GM21737 (cell line): ENCODE measurements around the gene MSMO1.
"Not testable (repeated sequence)": the region's sequence is repeated elsewhere in the genome, so short reads cannot be mapped to it uniquely, and the experiment has no call there.

ENCODE experiments used
- ATAC-seq: cut with Tn5 transposase; IDR thresholded peaks from one replicate; pipeline ENCODE4 v1.9.1; 2021; ENCODE audit warnings: mild to moderate bottlenecking, moderate library complexity; ENCODE audit not compliant: unreplicated experiment

The MSMO1 gene

DNA sequence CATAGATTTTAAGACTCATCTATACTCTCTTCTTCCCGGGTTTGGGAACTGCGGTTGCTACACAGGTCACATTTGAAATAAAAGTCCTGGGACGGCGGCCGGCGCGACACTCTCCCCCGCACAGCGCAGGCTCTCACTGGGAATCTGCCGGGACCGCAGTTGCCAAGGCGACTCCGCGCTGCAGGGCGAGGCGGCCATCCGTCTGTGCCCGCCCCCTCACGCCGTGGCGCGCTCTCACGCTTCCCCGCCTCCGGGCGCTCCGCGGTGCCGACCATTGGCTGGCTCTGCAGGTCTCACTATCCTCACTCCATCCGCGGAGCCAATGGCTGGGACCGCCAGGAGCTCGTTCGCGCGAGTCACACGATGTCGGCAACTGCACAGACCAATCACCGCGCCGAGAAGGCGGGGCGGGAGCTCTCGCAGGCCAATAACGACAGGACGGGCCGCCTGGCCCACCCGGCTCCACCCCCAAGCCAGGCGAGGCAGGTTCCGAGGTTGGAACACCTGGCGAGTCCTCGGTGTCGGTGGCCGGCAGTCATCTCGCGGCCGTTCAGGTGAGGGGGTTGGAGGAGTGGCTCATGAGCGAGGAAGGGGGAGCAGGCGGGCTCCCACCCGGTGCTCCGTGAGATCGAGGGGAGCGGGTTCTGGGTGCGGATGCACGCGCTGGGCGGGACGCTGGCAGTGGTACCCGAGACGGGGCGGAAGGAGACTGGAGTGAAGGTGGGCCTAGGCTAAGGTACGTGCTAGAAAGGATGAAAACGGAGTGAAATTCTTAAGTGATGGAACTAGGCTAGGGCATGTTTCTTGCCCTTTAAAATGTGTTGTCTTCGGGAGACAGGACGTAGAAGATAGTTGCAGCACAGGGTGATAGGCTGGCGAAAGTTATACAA is at the start of gene MSMO1:
Gene MSMO1 (plus strand): TSS at position 459 of the 890 bp plus-strand sequence. CDS start 5,702 bp downstream, outside the sequence.
- ATAC-seq: peak; percentile 98

DNA sequence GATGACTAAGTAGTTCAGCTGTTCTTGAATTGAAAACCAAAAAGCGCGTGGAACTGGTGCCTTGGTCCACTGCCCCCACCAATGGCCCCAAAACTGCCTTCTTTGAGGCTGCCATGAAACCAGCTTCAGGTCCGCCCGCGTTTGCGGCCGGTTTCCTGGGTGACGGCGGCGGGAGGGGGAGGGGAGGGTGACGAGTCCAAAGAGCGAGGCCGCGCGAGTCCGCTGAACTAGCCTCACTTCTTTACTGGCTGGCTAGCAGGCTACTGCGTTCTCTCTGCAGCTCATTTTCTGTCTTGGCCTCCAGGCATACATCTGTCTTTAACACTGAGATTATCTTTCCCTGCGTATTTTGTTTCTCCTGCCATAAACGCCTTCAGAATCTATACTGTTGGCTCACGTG is 47.9 kb upstream of the MSMO1 start:
- not testable (repeated sequence) for ATAC-seq

DNA sequence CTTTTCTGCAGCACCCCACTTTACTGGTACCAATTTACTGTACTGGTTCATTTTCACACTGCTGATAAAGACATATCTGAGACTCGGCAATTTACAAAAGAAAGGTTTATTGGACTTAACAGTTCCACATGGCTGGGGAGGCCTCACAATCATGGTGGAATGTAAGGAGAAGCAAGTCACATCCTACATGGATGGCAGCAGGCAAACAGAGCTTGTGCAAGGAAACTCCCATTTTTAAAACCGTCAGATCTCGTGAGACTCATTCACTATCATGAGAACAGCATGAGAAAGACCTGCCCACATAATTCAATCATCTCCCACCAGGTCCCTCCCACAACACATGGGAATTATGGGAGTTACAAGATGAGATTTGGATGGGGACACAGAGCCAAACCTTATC is 42.8 kb upstream of the MSMO1 start:
- ATAC-seq: not testable (repeated sequence)

DNA sequence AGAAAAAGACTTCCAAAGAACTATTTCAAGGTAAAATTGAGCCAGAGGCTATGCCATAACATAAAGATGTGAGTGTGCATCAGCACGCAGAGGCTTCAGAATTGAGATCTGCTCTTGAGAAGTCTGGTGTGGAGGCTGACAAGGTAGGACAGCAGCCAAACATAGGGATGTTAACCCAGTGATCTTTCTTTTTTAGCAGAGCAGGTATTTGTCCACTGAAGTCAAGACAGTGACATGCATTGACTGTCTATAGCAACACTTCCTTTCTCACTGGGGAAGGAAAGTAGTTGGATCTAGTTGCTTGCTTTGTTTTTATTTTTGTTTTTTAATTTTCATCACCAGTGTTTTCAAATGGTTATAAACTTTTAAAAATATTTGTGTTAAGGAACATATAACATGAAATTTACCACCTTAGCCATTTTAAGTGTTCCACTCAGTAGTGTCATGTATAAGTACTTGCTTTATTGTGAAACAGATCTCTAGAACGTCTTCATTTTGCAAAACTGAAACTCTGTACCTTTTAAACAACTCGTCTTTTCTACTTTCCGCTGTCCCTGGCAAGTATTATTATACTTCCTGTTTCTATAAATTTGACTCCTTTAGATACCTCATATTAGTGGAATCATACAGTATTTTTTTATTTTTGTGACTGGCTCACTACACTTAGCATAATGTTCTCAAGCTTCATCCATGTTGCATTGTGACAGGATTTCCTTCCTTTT is 40.7 kb upstream of the MSMO1 start:
- peak; percentile 74 for ATAC-seq

DNA sequence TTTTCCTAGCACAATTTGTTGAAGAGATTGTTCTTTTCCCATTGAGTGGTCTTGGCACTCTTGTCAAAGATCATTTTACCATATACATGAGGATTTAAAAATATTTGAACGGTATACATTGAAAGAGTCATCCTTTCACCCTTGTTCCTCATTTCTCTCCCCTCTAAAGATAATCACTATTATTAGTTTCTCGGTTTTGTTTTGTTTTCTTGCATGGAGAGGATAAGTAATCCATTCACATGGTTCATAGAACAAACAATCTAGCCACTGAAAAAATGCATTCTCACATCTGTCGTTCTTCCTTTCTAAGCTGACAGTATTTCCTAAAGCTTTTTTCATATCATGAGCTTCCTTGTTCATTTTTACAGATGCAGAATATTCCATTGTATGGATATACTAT is 39.2 kb upstream of the MSMO1 start:
- ATAC-seq: peak; percentile 53

DNA sequence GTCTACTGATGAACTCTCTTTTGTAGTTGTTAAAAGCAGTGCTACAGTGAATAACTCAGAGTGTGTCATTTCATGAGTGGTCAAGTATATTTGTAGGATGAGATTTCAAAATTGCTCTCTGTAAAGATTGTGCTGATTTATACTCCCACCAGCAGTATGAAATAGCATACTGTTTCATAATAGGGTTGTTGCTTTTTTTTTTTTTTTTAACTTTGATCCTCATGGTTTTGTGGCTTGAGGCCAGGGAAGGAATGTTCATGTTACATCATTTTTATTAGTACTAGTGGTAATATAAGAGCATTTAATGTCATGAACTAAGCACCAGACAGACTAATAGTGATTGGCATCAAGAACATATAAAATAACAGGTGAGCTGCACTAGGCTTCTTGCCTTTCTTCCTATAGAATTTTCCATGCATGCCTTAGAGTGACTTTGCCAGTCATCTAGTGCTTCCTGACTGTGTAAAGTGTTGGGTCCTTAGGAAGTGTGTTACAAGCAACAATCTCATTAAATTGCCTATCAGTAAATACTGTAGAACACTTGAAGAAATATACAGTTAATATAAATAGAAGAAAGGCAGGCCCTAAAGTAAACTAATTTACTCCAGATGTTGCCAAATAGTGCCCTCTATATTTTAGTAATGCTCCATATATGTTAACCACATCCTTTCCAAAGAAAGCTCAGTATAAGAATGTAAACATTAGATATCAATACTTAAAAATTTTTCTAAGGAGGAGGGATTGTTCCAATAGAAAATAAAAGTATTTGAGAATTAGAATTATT is 38.6 kb upstream of the MSMO1 start:
- peak; percentile 24 for ATAC-seq

DNA sequence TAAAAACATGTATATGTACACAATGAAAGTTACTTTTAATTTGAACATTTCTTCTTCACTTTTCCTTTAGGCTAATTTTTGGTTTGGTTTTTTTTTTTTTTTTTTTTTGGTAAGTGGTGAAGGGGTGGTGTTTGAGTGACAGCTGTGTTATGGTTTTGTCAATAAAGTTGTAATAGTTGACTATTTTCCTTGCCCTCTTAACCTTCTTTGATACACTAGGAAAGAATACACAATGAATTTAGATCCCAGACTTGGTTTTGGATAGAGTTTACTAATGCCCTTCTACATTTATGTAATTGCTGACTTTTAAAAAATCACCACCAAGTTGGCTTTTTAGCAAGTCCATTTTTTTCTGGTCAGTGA is 38.1 kb upstream of the MSMO1 start:
- ATAC-seq: no peak

DNA sequence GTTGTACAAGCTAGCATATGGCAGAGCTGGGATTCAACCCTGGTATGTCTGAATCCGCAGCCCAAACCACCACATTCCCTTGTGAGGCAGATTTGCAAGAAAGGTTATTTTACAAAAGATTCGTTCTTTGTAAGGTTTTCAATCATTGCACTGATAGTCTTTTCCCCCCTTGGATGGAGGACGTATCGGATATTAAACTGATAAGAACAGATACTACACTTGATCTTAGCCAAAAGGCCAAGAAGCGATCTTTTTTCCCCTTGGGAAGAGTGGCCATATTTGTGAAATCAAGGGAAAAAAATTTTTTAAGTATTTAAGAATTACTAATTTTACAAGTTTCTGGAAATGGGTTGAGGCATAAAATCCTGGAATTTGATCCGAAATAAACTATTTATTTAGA is 34.4 kb upstream of the MSMO1 start:
- no peak for ATAC-seq

DNA sequence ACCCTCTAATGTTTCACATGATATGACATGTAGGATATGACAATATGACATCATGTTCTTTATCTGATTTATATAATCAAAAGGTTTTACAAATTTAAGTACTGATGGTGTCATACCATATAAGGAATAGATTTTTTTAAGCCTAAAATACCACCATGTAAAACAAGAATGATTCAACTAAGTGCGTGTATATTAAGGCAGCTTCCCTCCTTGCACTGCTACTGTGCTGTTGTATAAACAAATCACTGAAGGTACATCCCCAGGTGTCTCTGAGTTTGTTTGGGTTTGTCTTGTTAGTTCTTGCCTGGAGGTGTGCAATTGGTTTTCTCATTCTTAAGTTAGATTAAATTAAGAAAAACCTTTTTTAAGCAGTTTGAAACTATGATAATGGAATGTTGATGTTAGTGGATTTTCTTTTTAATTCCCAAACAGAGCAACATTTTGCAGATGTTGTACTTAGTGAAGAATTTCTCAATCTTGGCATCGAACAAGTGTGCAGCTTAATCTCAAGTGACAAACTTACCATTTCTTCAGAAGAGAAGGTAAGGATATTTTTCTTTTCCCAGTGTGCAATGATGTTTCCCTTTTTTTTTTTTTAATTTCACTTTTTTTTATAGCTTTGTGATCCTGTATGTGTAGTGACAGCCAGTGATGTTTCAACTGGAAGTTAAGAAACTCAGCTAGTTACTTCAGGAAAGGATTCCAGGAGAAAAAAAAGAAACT is 33.4 kb upstream of the MSMO1 start:
- no peak for ATAC-seq

DNA sequence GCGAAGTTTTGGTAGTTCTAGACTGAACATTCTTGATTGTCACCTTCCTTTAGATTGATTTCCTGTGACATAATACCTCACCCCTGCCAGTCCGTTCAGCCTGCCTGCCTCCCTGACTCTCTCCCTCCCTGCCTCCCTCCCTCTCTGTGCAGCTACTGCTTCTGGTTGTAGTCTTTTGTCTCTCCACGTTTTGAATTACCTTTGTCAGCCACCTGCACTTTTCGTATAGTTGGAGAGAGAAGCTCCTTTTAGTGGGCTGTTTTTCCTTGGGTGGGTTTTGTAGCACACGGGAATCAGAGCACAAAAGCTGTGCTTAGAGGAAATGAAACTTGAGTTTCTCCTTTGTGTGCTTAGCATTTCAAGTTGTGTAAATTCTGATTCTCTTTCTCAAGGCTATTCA is 32.6 kb upstream of the MSMO1 start:
- ATAC-seq: peak; percentile 97

DNA sequence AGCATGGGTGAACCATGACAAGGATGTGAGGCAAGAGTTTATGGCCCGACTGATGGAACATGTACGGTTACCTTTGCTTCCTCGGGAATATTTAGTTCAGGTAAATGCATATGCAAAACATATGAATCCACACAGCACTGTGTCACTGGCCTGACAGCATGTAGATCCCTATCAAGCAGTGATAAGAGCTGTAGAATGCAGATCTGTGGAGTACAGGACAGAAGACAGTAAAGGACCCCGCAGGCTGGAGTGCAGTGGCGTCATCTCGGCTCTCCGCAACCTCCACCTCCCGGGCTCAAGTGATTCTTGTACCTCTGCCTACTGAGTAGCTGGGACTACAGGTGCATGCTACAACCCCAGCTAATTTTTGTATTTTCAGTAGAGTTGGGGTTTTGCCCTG is 29.8 kb upstream of the MSMO1 start:
- ATAC-seq: no peak

DNA sequence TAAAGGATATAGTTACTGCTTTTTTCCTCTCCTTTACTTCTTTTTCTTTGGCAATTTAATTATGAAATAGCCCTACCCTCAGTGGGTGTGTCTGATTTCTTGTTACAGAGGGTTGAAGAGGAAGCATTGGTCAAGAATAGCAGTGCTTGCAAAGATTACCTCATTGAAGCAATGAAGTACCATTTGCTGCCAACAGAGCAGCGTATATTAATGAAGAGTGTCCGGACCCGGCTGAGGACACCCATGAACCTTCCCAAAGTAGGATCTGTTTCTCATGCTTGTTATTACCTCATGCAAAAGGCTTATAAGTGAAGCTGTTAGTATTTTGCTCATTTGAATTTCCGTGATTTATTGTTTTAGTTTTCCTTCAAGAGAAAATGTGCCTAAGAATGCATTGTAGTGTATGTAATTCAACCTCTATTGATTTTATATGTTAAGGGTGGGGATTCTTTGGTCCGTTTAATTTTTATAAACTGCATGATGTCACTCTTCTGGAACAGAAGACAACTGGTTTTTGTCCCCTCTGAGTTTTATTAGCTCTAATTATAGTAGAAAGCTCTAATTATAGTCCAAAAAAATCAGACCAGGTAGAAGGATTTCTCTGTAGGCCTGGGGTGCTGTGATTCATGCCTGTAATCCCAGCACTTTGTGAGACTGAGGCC is 27.9 kb upstream of the MSMO1 start:
- ATAC-seq: no peak

DNA sequence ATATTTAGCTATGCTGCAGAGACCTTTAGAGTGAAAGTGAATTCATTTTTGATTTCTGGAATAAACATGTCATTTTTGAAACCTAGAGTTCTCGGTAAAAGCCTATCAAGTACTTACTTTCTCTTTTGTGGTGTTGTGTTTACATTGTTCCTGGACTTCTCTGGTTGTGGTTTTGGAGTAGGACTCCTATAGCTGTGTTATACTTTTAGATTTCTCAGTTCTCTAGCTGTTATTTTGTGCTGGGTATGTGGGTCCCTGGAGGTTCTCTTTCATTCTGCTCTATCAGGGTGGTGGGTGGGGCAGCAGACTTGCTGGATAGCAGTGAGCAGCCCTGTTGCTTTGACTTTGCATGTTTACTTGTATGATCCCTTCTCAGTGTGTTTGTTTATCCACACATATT is 25.6 kb upstream of the MSMO1 start:
- ATAC-seq: peak; percentile 95

DNA sequence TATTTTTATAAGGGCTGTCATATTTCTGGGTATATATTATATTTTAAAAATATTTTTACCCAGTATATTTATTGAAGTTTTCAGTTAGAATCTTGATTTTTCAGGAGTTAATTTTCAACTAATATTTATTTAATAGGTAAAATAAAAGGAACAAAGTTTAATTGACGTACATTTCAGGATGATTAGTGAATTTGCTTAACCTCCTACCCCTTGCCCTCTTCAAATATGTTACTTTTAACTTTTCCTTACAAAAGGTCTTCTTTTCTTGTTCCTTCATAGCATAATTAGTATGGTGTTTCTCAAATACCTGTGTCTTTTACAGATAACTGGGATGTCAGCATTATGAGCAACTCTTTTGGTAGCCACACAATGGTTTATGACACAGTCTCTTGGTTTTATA is 24.8 kb upstream of the MSMO1 start:
- ATAC-seq: no peak

DNA sequence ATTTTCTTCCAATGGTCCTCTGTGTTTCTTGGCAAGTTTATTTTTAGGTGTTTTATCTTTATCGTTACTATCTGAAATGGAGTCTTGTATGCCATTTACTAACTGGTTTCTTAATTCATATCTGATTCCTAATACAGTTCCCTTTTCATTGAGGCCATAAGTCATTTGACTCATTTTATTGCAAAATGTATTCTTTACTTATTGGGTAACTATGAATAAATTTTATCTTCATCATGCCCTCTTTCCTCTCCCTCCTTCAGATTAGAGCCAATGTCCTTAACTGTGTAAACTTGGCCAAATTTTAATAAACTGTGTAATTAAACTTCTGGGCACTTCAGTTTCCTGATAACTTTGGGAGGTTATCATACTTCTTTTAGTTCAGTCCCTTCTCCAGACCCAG is 19.3 kb upstream of the MSMO1 start:
- ATAC-seq: no peak

DNA sequence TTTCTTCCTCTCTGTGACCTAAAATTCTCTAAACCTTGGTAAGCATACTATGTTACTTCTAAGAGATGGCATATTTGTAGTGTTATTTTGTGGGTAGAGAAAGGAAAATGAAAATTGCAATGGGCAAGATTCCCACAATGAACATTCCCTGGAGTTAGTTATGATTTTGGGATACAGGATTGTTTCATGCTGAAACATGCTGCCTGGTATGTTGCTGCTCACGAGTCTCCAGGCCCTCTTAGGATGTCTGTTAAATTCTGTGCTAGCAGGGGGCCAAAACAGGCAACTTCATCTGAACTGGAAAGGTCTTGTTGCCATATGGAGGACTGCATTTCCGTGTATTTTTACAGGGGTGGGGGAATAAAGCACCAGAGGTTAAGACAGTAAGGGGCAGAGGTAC is 18.9 kb upstream of the MSMO1 start:
- ATAC-seq: no peak

DNA sequence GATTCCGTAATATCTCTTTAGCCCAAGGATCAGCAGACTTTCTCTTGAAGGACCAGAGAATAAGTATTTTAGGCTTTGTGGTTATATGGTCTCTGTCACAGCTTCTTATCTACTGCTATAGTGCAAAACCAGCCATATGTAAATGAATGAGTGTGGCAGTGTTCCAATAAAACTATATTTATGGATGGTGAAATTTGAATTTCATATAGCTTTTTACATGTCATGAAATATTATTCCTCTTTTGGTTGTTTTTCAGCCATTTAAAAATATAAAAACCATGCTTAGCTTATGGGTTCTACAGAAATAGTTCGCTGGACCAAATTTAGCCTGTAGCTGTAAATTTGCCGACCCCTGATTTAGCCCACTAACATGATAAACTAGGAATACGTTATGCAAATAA is 18.0 kb upstream of the MSMO1 start:
- no peak for ATAC-seq

DNA sequence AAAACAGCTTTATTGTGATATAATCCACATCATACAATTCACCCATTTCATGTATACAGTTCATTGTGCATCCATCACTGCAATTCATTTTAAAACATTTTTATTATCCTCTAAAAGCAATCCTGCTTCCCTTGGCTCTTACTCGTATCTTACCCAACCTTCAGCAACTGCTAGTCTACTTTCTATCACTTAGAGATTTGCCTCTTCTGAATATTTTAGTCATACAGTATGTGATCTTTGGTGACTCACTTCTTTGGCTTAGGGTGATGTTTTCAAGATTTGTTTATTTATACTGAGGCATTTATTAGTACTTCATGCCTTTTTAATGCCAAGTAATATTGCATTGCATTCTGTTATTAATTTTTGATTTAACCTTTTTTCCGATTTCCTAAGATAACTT is 15.0 kb upstream of the MSMO1 start:
- ATAC-seq: no peak

DNA sequence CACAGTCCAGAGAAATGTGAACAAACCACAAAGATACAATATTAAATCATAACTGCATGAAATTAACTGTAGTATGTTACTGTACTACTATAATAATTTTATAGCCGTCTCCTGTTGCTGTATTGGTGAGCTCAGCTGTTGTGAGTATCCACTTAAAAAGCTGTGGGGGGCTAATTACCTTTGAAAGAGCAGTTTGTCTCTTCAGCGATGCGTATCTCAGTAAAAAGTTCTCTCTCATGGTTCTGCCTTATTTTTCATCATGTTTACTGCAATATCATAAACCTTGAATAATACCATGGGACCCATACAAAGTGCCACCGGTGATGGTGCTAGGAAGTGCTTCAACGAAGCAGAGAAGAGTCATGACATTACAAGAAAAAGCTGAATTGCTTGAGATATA is 8.4 kb upstream of the MSMO1 start:
- no peak for ATAC-seq

DNA sequence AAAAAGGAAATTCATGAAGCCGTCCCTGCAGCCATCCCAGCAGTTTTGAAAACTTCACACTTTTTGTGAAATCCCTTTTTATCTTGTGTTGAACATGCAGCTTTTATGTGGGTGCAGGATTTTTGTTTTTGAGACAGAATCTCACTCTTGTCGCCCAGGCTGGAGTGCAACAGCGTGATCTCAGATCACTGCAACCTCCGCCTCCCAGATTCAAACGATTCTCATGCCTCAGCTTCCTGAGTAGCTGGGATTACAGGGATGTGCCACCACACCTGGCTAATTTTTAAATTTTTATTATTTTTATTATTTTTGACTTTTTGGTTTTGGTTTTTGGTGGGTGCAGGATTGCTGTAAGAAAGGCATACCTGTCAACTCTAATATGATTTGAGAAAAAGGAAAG is 8.0 kb upstream of the MSMO1 start:
- ATAC-seq: no peak
